GM12878 (cell line): Measurements from ENCODE around the gene ZNF616. TPM values are rescaled to one million over a fixed set of nuclear protein-coding genes. Genes with fewer than 3 reads are reported as not detected.

ENCODE experiments used
- ATAC-seq: fragments of 200-7000 bp; cut with Tn5 transposase; 3 replicates; pipeline ENCODE4 v1.9.1; 2020; ENCODE audit warnings: mild to moderate bottlenecking, moderate library complexity
- BruUV-seq: library from RNA; stranded (reverse); fragments of 400-500 nt; replicated peaks from 2 replicates; lab custom pipeline; 2021; lab: Mats Ljungman, UMichigan
- CTCF ChIA-PET: fragments of 300-600 bp; sonication (Branson Sonifier 250); formaldehyde crosslinking; extraction: SDS; loops from one replicate; lab custom pipeline; 2021; ENCODE audit warnings: inconsistent platforms; lab: Yijun Ruan, JAX
- POLR2A ChIA-PET: fragments of 350-600 bp; formaldehyde crosslinking; extraction: SDS; loops from one replicate; lab custom pipeline; 2021; ENCODE audit warnings: inconsistent platforms; lab: Charles Lee
- RAD21 ChIA-PET: fragments of 300-600 bp; sonication (Branson Sonifier 250); formaldehyde crosslinking; loops from one replicate; lab custom pipeline; 2023; ENCODE audit warnings: antibody characterized with exemption; ENCODE audit not compliant: unreplicated experiment; lab: Charles Lee
- SMC1A ChIA-PET: fragments of 300-600 bp; sonication (Branson Sonifier 250); formaldehyde crosslinking; loops from one replicate; lab custom pipeline; 2023; ENCODE audit not compliant: unreplicated experiment, uncharacterized antibody; lab: Charles Lee
- DNase-seq: peaks from one replicate; pipeline ENCODE4 v3.0.0-alpha.2; 2011; ENCODE audit warnings: low read depth, low spot score
- FAIRE-seq: peaks from 3 replicates; lab custom pipeline; 2011; peaks lifted over from hg19 to GRCh38; lab: Jason Lieb, UNC
- H2AFZ ChIP-seq: 2 replicates; pipeline ENCODE4 v1.6.0; 2011; ENCODE audit warnings: low read depth, low read length, control low read depth; ENCODE audit not compliant: control insufficient read depth
- H3K27ac ChIP-seq: 2 replicates; pipeline ENCODE4 v1.5.1; 2011; ENCODE audit warnings: control low read depth; ENCODE audit not compliant: control insufficient read depth, insufficient read depth
- H3K27me3 ChIP-seq, 2 experiments: replicated peaks in 1 of 2; 2 replicates each; pipeline versions ENCODE4 v1.6.0 to v1.6.1; 2011; ENCODE audit warnings: low read length in 1 of 2; ENCODE audit not compliant: control insufficient read depth in 2 of 2, insufficient read depth in 2 of 2
- H3K36me3 ChIP-seq, 2 experiments: 2 replicates each; pipeline ENCODE4 v1.5.1; 2011; ENCODE audit warnings: low read length in 1 of 2; ENCODE audit not compliant: control insufficient read depth in 2 of 2, insufficient read depth in 2 of 2
- H3K4me1 ChIP-seq: 2 replicates; pipeline ENCODE4 v1.6.1; 2011; ENCODE audit warnings: mild to moderate bottlenecking, low read length, moderate library complexity, mixed read lengths; ENCODE audit not compliant: control insufficient read depth, insufficient read depth
- H3K4me2 ChIP-seq: 2 replicates; pipeline ENCODE4 v1.6.0; 2011; ENCODE audit warnings: control low read depth; ENCODE audit not compliant: control insufficient read depth, insufficient read depth
- H3K4me3 ChIP-seq: fragments of 200-600 bp; sonication (generic); 2 replicates; pipeline ENCODE4 v1.5.1; 2016
- H3K79me2 ChIP-seq: 2 replicates; pipeline ENCODE4 v1.6.0; 2011; ENCODE audit warnings: low read length; ENCODE audit not compliant: control insufficient read depth, insufficient read depth
- H3K9ac ChIP-seq: 2 replicates; pipeline ENCODE4 v1.8.0; 2011; ENCODE audit warnings: low read length, control low read depth, mixed read lengths; ENCODE audit not compliant: control insufficient read depth, insufficient read depth
- H3K9me3 ChIP-seq: replicated peaks from 3 replicates; pipeline ENCODE4 v1.5.1; 2011; ENCODE audit warnings: mild to moderate bottlenecking, low read length; ENCODE audit not compliant: control insufficient read depth, insufficient read depth
- H4K20me1 ChIP-seq: 2 replicates; pipeline ENCODE4 v1.6.0; 2011; ENCODE audit not compliant: control insufficient read depth, insufficient read depth
- CBFB ChIP-seq: IDR thresholded peaks from 2 replicates; pipeline ENCODE4 v1.6.1; 2016; ENCODE audit warnings: antibody characterized with exemption, low read depth
- E2F8 ChIP-seq: fragments of 450-650 bp; IDR thresholded peaks from 2 replicates; pipeline ENCODE4 v1.6.1; 2018; ENCODE audit warnings: mild to moderate bottlenecking, low read depth, moderate library complexity; ENCODE audit not compliant: partially characterized antibody
- JUNB ChIP-seq: IDR thresholded peaks from 2 replicates; pipeline ENCODE4 v1.6.1; 2016; ENCODE audit warnings: antibody characterized with exemption, mild to moderate bottlenecking
- KAT2A ChIP-seq: conservative IDR thresholded peaks from 2 replicates; pipeline ENCODE4 v1.6.1; 2011; ENCODE audit warnings: low read depth, low read length; ENCODE audit not compliant: control insufficient read depth
- MTA3 ChIP-seq: IDR thresholded peaks from 2 replicates; pipeline ENCODE4 v1.6.1; 2012; ENCODE audit warnings: low read length, inconsistent platforms, borderline replicate concordance
- NR2C1 ChIP-seq: fragments of 450-650 bp; IDR thresholded peaks from 2 replicates; pipeline ENCODE4 v1.6.1; 2017; ENCODE audit warnings: antibody characterized with exemption, mild to moderate bottlenecking, moderate library complexity
- NRF1 ChIP-seq: conservative IDR thresholded peaks from 2 replicates; pipeline ENCODE4 v1.6.1; 2011; ENCODE audit warnings: mild to moderate bottlenecking, low read depth, low read length, improper control_type of control experiment
- PBX3 ChIP-seq: IDR thresholded peaks from 2 replicates; pipeline ENCODE4 v1.6.1; 2011; ENCODE audit warnings: mild to moderate bottlenecking, low read depth, low read length, moderate library complexity; ENCODE audit not compliant: insufficient replicate concordance
- PRDM15 ChIP-seq: fragments of 450-650 bp; formaldehyde crosslinking; IDR thresholded peaks from 2 replicates; pipeline ENCODE4 v1.4.0; 2020; ENCODE audit warnings: mild to moderate bottlenecking, moderate library complexity
- SMAD1 ChIP-seq: fragments of 450-650 bp; IDR thresholded peaks from 2 replicates; pipeline ENCODE4 v1.6.1; 2018; ENCODE audit warnings: mild to moderate bottlenecking, low read depth; ENCODE audit not compliant: partially characterized antibody
- SMARCA5 ChIP-seq: fragments of 450-650 bp; IDR thresholded peaks from 2 replicates; pipeline ENCODE4 v1.6.1; 2017; ENCODE audit warnings: mild to moderate bottlenecking
- SUPT20H ChIP-seq: IDR thresholded peaks from 2 replicates; pipeline ENCODE4 v1.6.1; 2011; ENCODE audit warnings: low read depth, mild to moderate bottlenecking, low read length, moderate library complexity, borderline replicate concordance; ENCODE audit not compliant: control insufficient read depth
- WGBS: methylation state at CpG from one replicate; pipeline ENCODE4 v1.1.6; 2016; ENCODE audit warnings: low lambda C conversion rate; ENCODE audit not compliant: insufficient replicate concordance, insufficient coverage; ENCODE audit errors: missing lambda C conversion rate; 5-methylcytosine and 5-hydroxymethylcytosine counted together
- in situ Hi-C: fragments of 300-500 bp; cut with MboI; formaldehyde crosslinking; loops from 9 replicates; pipeline ENCODE4 v1.14.3; 2018; ENCODE audit warnings: mixed read lengths
- intact Hi-C: fragments of 100-400 bp; cut with micrococcal nuclease; formaldehyde crosslinking; loops from one replicate; pipeline ENCODE4 v1.14.2; 2022; ENCODE audit not compliant: unreplicated experiment
- polyA plus RNA-seq, 11 experiments: library from polyadenylated mRNA; depleted of rRNA in 4 of 11; unstranded in 6 of 11; stranded (reverse) in 5 of 11; fragments of >200 nt; fragmentation: Nextera tagmentation in 4 of 11; fragmentation: Illumina TruSeq in 1 of 11; extraction: Ambion mirVana in 4 of 11; extraction: Trizol in 1 of 11; gene quantifications; 1 replicate in 1 of 11; 2 replicates in 10 of 11; pipeline versions ENCODE4 v1.2.1 to v1.2.3, GENCODE V29; 2011 to 2016; ENCODE audit warnings: inconsistent platforms in 2 of 11, missing spikeins in 2 of 11, low read depth in 1 of 11
- total RNA-seq, 4 experiments: library from RNA; depleted of rRNA in 3 of 4; stranded (reverse); fragments of >200 nt in 3 of 4; fragmentation: Illumina TruSeq in 1 of 4; extraction: Trizol in 1 of 4; gene quantifications; 2 replicates each; pipeline versions ENCODE4 v1.2.1 to v1.2.3, GENCODE V29; 2013 to 2021

ZNF616 gene
- total and polyA plus RNA-seq, 10 of the 15 experiments (the other 5 are each of a cell fraction or from before 2014, with no cell fraction given): 1.1 to 5.9 (median 3.8) TPM

- no peak for TF ChIP-seq PBX3
- TF ChIP-seq CBFB: no peak
- no peak for TF ChIP-seq SMAD1
- no peak for TF ChIP-seq SMARCA5
- TF ChIP-seq SUPT20H: no peak
Observed at GRCh38 chr19:52142001-52142595, 2.4 kb upstream of the ZNF616 start (continued).

GRCh38 chr19:52141203-52141602 is 1.5 kb upstream of the ZNF616 start:
- H3K9me3 ChIP-seq: peaks cover 4% of the 10 kb centered on the region; the same call in 2 of the 3 replicates
- TF ChIP-seq JUNB: no peak
- no peak for TF ChIP-seq E2F8
- no peak for TF ChIP-seq NRF1
- no peak for TF ChIP-seq MTA3
- no peak for TF ChIP-seq KAT2A
- no peak for TF ChIP-seq NR2C1
- TF ChIP-seq PRDM15 (CRISPR knock-in tag): no peak
- no peaks in the 10 kb centered on the region for H4K20me1 ChIP-seq
- no peak overlapping the region for H3K27ac ChIP-seq
- H3K4me1 ChIP-seq: peaks cover 5% of the 10 kb centered on the region
- ChIA-PET RAD21 (no interaction called here), CTCF (interaction anchor here (0.6 to 4.2 kb wide), 5 partner anchors 10 to 461 kb away, joined by 3 to 52 read pairs (median 3); partner anchors contain the start of gene ZNF880), SMC1A (interaction anchor here (1.1 to 1.2 kb wide), 2 partner anchors 68 to 88 kb away, joined by 3 read pairs; no protein-coding TSS in a partner anchor), POLR2A (no interaction called here)
- H3K79me2 ChIP-seq: peaks cover 9% of the 10 kb centered on the region
- WGBS: 53% methylated on average over 2 of the region's 2 CpGs
- no peak for ATAC-seq
- H3K27me3 ChIP-seq: no peaks in the 10 kb centered on the region
- no peak overlapping the region for H2AFZ ChIP-seq
- no peak for FAIRE-seq
- no TSS peak for BruUV-seq
- DNase-seq: no peak
- H3K4me2 ChIP-seq: no peak overlapping the region
- H3K4me3 ChIP-seq: no peak overlapping the region
- no peak overlapping the region for H3K9ac ChIP-seq
- intact Hi-C loops: no loop called here
- in situ Hi-C loops: loop anchor here (5.0 kb wide), 1 partner anchor 91 kb away; no protein-coding TSS in a partner anchor
- H3K36me3 ChIP-seq: no peaks in the 10 kb centered on the region
